CD4-positive, alpha-beta T cell treated with Interleukin-17A for 1 hour (primary cell): ENCODE results near the gene FBXL22.
"Not testable (repeated sequence)": the region's sequence is repeated elsewhere in the genome, so short reads cannot be mapped to it uniquely, and the experiment has no call there.

Experiments
- DNase-seq: peaks from one replicate; pipeline ENCODE4 v3.0.0-alpha.2; 2020

FBXL22 gene

GRCh38 chr15:63617627-63618026 is 20.4 kb downstream of the FBXL22 start:
- not testable (repeated sequence) for DNase-seq

GRCh38 chr15:63620760-63621159 is 23.6 kb downstream of the FBXL22 start:
- not testable (repeated sequence) for DNase-seq

DNA sequence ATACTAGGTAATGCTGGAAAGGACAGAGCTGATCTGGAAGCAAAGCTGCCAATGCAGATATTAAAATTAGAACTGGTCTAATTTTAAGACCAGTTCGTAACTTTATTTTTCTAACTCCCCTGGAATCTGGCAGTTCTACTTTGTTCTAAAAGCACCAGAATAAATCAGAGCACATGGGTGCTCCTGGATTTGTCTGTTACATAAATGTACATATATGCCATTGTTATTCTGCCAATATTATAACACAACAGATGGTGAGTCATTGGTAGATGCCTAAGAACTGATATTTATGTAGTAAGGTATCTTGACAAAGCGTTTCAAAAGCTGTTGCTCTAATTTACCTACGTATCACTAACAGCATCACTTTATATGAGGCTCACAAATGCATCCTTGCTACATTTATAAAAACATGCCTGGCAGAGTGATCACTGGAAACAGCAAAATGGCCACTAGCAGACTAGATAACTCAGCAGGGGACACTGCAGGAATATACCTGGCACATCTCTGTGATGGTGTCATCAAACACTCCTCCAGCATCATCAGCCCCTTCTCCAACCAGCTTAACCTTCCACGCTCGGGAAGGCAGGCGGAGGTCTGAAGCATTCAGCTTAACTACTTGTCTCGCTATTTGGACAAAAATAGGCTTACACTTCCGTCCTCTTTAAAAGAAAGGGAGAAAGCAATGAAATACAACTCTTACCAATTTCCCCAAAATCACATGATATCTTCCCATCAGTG is 26.2 kb downstream of the FBXL22 start:
- DNase-seq: no peak

GRCh38 chr15:63626955-63627354 is 29.8 kb downstream of the FBXL22 start:
- DNase-seq: no peak

GRCh38 chr15:63628123-63628822 is 31.1 kb downstream of the FBXL22 start:
- no peak for DNase-seq

DNA sequence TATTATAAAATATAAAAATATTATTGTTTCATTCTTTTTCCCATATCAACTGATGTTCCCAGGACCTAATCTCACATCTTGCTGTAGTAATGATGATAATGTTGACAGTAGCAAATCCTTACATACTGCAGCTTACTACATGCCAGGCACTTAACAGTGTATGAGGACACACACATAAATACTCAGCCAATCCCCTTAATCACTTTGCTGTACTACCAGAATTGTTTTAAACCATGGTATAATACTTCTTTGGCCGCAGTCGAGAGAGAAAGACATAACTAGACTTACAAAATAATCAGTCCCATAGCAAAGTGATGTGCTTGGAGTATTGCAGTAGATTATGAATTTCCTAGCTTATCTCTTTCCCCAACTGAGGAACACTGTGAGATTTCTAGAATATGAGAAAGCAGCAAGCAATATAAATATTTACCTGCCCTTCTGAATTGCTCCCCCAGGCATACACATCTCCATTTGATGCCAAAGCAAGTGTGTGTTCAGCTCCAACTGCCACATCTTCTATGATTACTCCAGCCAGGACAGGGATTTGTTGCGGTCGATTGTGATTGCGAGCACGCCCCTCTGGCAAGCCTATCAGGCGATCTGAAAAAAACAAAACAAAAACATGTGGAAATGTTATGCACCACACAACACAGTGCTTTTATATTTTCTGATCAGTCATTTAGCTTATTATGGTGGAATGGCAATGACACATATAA is 33.0 kb downstream of the FBXL22 start:
- no peak for DNase-seq

GRCh38 chr15:63633312-63633711 is 36.1 kb downstream of the FBXL22 start:
- DNase-seq: no peak

- DNase-seq: no peak
Observed at GRCh38 chr15:63634154-63634553, 37.0 kb downstream of the FBXL22 start.

DNA sequence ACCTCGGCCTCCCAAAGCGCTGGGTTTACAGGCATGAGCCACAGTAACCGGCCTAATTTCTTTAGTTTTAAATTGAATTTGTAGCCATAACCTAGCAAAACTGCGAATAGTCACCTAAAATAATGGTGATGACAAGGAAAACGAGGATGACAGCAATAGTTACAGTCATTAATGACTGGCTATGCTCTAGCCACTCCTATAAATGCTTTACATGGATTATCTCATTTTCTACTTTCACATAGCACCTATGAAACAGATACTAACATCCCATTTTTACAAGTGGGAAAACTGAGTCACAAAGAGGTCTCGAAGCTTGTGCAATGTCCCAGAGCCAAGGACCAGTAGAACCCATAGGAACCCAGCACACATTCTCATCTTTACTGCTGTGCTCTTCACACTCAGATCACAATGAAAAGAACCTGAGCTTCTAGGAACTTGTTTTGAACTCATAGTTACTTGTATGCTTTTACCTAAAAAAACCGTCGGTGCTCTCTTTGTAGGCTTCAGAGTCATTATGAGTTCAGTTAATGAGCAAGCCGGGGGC is 39.4 kb downstream of the FBXL22 start:
- no peak for DNase-seq

- no peak for DNase-seq
Observed at GRCh38 chr15:63638839-63639238, 41.7 kb downstream of the FBXL22 start.

DNA sequence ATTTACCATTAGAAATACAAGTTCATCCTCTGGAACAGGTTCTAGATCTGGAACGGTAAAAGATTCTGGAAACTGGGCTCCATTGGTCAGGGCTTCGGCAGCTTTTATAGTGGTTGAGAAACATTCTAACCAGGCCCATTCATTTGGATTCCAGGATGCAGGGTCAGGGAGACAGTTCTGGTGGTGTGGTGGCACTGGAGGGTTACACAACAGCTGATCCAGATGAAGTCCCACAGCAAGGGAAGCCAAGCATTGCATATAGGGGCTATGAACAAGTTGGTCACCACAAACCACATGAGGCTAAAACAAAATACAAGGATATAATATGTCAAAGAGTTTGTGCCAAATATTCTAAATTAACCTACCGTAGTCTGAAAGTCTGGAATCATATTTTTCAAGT is 43.0 kb downstream of the FBXL22 start:
- no peak for DNase-seq
